SK-N-SH (cell line): Measurements from ENCODE around the gene MICAL2.

Experiments used
- CHD2 ChIP-seq: fragments of 150-350 bp; IDR thresholded peaks from 2 replicates; pipeline ENCODE4 v1.6.1; 2018; ENCODE audit warnings: low read length; ENCODE audit not compliant: partially characterized antibody
- EZH2phosphoT487 ChIP-seq: fragments of 200-600 bp; sonication (generic); IDR thresholded peaks from 2 replicates; pipeline ENCODE4 v1.6.1; 2017; ENCODE audit warnings: low read depth, mixed run types, mild to moderate bottlenecking, antibody characterized with exemption, moderate library complexity, borderline replicate concordance
- POLR2AphosphoS5 ChIP-seq: IDR thresholded peaks from 2 replicates; pipeline ENCODE4 v1.6.1; 2012; ENCODE audit warnings: low read depth, low read length
- RCOR1 ChIP-seq: fragments of 150-350 bp; IDR thresholded peaks from 2 replicates; pipeline ENCODE4 v1.6.1; 2017; ENCODE audit warnings: antibody characterized with exemption, low read length
- TAF1 ChIP-seq: IDR thresholded peaks from 2 replicates; pipeline ENCODE4 v1.6.1; 2012; ENCODE audit warnings: low read depth, mild to moderate bottlenecking, low read length, moderate library complexity, borderline replicate concordance
- TF ChIP-seq, protein P1 (sequence below): fragments of 200-600 bp; sonication (generic); IDR thresholded peaks from 2 replicates; pipeline ENCODE4 v1.6.1; 2017; ENCODE audit warnings: antibody characterized with exemption, mild to moderate bottlenecking, moderate library complexity
- TF ChIP-seq, protein P2 (sequence below): fragments of 150-350 bp; IDR thresholded peaks from 2 replicates; pipeline ENCODE4 v1.6.1; 2017; ENCODE audit warnings: antibody characterized with exemption, low read length, low read depth, borderline replicate concordance
- TF ChIP-seq, protein P3 (sequence below): IDR thresholded peaks from 2 replicates; pipeline ENCODE4 v1.4.0; 2012; ENCODE audit warnings: low read depth

DNA sequence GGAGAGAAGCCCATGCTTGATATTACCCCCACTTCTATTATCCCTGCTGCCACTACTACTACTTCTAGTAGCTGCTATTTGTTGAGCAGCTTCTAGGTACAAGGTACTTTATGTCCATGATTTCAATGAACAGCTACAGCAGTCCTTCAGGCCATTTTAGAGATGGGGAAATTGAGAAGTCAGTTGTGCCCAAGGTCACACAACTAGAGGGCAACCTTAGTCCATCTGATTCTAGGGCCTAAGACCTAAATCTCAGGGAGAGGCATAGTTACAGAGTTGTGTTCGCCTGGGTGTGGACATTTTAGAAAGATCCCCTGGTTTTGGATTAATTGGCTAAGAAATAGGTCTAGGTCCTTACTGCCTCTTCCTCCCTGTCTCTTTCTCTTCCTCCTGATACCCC lies 52.3 kb downstream of the MICAL2 start:
- TF ChIP-seq, protein P1, sequence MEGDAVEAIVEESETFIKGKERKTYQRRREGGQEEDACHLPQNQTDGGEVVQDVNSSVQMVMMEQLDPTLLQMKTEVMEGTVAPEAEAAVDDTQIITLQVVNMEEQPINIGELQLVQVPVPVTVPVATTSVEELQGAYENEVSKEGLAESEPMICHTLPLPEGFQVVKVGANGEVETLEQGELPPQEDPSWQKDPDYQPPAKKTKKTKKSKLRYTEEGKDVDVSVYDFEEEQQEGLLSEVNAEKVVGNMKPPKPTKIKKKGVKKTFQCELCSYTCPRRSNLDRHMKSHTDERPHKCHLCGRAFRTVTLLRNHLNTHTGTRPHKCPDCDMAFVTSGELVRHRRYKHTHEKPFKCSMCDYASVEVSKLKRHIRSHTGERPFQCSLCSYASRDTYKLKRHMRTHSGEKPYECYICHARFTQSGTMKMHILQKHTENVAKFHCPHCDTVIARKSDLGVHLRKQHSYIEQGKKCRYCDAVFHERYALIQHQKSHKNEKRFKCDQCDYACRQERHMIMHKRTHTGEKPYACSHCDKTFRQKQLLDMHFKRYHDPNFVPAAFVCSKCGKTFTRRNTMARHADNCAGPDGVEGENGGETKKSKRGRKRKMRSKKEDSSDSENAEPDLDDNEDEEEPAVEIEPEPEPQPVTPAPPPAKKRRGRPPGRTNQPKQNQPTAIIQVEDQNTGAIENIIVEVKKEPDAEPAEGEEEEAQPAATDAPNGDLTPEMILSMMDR, result no peak
- TF ChIP-seq RCOR1 (no peak), EZH2phosphoT487 (no peak), TAF1 (no peak), CHD2 (no peak), POLR2AphosphoS5 (no peak)
- TF ChIP-seq, protein P2, sequence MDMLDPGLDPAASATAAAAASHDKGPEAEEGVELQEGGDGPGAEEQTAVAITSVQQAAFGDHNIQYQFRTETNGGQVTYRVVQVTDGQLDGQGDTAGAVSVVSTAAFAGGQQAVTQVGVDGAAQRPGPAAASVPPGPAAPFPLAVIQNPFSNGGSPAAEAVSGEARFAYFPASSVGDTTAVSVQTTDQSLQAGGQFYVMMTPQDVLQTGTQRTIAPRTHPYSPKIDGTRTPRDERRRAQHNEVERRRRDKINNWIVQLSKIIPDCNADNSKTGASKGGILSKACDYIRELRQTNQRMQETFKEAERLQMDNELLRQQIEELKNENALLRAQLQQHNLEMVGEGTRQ, result no peak
- TF ChIP-seq, protein P3, sequence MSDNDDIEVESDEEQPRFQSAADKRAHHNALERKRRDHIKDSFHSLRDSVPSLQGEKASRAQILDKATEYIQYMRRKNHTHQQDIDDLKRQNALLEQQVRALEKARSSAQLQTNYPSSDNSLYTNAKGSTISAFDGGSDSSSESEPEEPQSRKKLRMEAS, result no peak
